K562 (cell line): ENCODE results near the gene SLC39A13. TPM values are rescaled to one million over a fixed set of nuclear protein-coding genes. Genes with fewer than 3 reads are reported as not detected.

Experiments
- ATAC-seq: fragments of 200-7000 bp; cut with Tn5 transposase; 3 replicates; pipeline ENCODE4 v1.9.1; 2020; ENCODE audit warnings: moderate library complexity
- BruUV-seq: library from RNA; stranded (reverse); fragments of 400-500 nt; replicated peaks from 2 replicates; lab custom pipeline; 2021; lab: Mats Ljungman, UMichigan
- CTCF ChIA-PET: fragments of 300-600 bp; formaldehyde crosslinking; extraction: SDS; loops from one replicate; lab custom pipeline; 2021; ENCODE audit warnings: low intra/inter-chr PET ratio; lab: Yijun Ruan, JAX
- POLR2A ChIA-PET: fragments of 300-600, 350-650 bp; sonication (Branson Sonifier 250); formaldehyde crosslinking; extraction: SDS; loops from one replicate; lab custom pipeline; 2021; ENCODE audit warnings: antibody characterized with exemption, inconsistent platforms; lab: Yijun Ruan, JAX
- DNase-seq, 4 experiments: peaks; one replicate each; pipeline versions ENCODE4 v3.0.0 to v3.0.0-alpha.2; 2011 to 2018; ENCODE audit warnings: low spot score in 3 of 4, mixed read lengths in 3 of 4; ENCODE audit errors: extremely low read depth in 1 of 4
- FAIRE-seq: peaks from 2 replicates; lab custom pipeline; 2011; peaks lifted over from hg19 to GRCh38; lab: Jason Lieb, UNC
- H2AFZ ChIP-seq: 2 replicates; pipeline ENCODE4 v1.6.0; 2011; ENCODE audit warnings: low read depth, low read length, control low read depth, inconsistent platforms
- H3K27ac ChIP-seq: fragments of 200-600 bp; 3 replicates; pipeline ENCODE4 v1.8.0; 2011; ENCODE audit warnings: low read depth, mild to moderate bottlenecking, control low read depth, inconsistent platforms, low read length, moderate library complexity, mixed read lengths; ENCODE audit errors: extremely low read depth
- H3K27me3 ChIP-seq, 2 experiments: fragments of 300-600 bp in 1 of 2; 2 replicates in 1 of 2; 3 replicates in 1 of 2; pipeline versions ENCODE4 v1.6.0 to v1.8.0; 2011; ENCODE audit warnings: inconsistent platforms in 2 of 2, low read length in 2 of 2, mild to moderate bottlenecking in 1 of 2, mixed read lengths in 1 of 2, moderate library complexity in 1 of 2; ENCODE audit not compliant: control insufficient read depth in 2 of 2, insufficient read depth in 2 of 2
- H3K36me3 ChIP-seq: fragments of 300-600 bp; 3 replicates; pipeline ENCODE4 v1.8.0; 2011; ENCODE audit warnings: mild to moderate bottlenecking, low read length, inconsistent platforms; ENCODE audit not compliant: control insufficient read depth, insufficient read depth
- H3K4me1 ChIP-seq, 2 experiments: fragments of 200-600 bp in 1 of 2; replicated peaks in 1 of 2; 2 replicates in 1 of 2; 3 replicates in 1 of 2; pipeline versions ENCODE4 v1.5.1 to v1.8.0; 2011; ENCODE audit warnings: inconsistent platforms in 2 of 2, low read length in 2 of 2, mild to moderate bottlenecking in 1 of 2, mixed read lengths in 1 of 2, moderate library complexity in 1 of 2; ENCODE audit not compliant: control insufficient read depth in 2 of 2, insufficient read depth in 2 of 2
- H3K4me2 ChIP-seq: 2 replicates; pipeline ENCODE4 v1.6.1; 2011; ENCODE audit warnings: low read length, control low read depth, inconsistent platforms, mixed read lengths; ENCODE audit not compliant: insufficient read depth
- H3K4me3 ChIP-seq: fragments of 200-600 bp; sonication (generic), shearing (Covaris generic); 2 replicates; pipeline ENCODE4 v1.5.1; 2016; ENCODE audit warnings: control low read depth, inconsistent platforms
- H3K79me2 ChIP-seq: fragments of 200-600 bp; 3 replicates; pipeline ENCODE4 v1.8.0; 2011; ENCODE audit warnings: low read length, inconsistent platforms; ENCODE audit not compliant: control insufficient read depth, insufficient read depth
- H3K9ac ChIP-seq, 2 experiments: 2 replicates each; pipeline versions ENCODE4 v1.6.0 to v1.6.1; 2011; ENCODE audit warnings: low read depth in 2 of 2, low read length in 2 of 2, control low read depth in 1 of 2, inconsistent platforms in 1 of 2, mild to moderate bottlenecking in 1 of 2, mixed read lengths in 1 of 2; ENCODE audit not compliant: insufficient read depth in 1 of 2
- H3K9me1 ChIP-seq: one replicate; pipeline ENCODE4 v1.6.0; 2011; ENCODE audit warnings: inconsistent platforms, mild to moderate bottlenecking, low read length, moderate library complexity; ENCODE audit not compliant: control insufficient read depth, insufficient read depth
- H3K9me3 ChIP-seq: replicated peaks from 2 replicates; pipeline ENCODE4 v1.5.1; 2011; ENCODE audit warnings: low read depth, low read length, inconsistent platforms; ENCODE audit not compliant: control insufficient read depth, insufficient read depth
- H4K20me1 ChIP-seq: replicated peaks from 2 replicates; pipeline ENCODE4 v1.6.1; 2011; ENCODE audit warnings: low read length, inconsistent platforms, mixed read lengths; ENCODE audit not compliant: control insufficient read depth, insufficient read depth
- ASH1L ChIP-seq: fragments of 450-650 bp; IDR thresholded peaks from 2 replicates; pipeline ENCODE4 v1.6.1; 2018; ENCODE audit warnings: borderline replicate concordance, mild to moderate bottlenecking, low read depth; ENCODE audit not compliant: partially characterized antibody
- E2F1 ChIP-seq: sonication (generic); formaldehyde crosslinking; IDR thresholded peaks from 2 replicates; pipeline ENCODE4 v1.8.1; 2023; ENCODE audit warnings: mild to moderate bottlenecking, missing genetic modification reagents, moderate library complexity
- FOS ChIP-seq: IDR thresholded peaks from 3 replicates; pipeline ENCODE4 v1.6.1; 2011; ENCODE audit not compliant: insufficient read length; ENCODE audit errors: extremely low read depth
- NFYB ChIP-seq: IDR thresholded peaks from 2 replicates; pipeline ENCODE4 v1.6.1; 2011; ENCODE audit warnings: mild to moderate bottlenecking, moderate library complexity; ENCODE audit not compliant: insufficient read length; ENCODE audit errors: extremely low read depth
- ZNF695 ChIP-seq: fragments of 450-650 bp; formaldehyde crosslinking; IDR thresholded peaks from 2 replicates; pipeline ENCODE4 v1.4.0; 2020; ENCODE audit warnings: mild to moderate bottlenecking, moderate library complexity
- WGBS: fragments of 100-300 bp; shearing (Covaris generic); methylation state at CpG from one replicate; pipeline ENCODE4 v1.1.6; 2016; ENCODE audit warnings: low coverage, mixed read lengths; ENCODE audit not compliant: insufficient coverage; ENCODE audit errors: missing lambda C conversion rate; 5-methylcytosine and 5-hydroxymethylcytosine counted together
- in situ Hi-C: fragments of 300-500 bp; cut with MboI; formaldehyde crosslinking; loops from 4 replicates; pipeline ENCODE4 v1.15.0; 2018; ENCODE audit warnings: inconsistent platforms, mixed read lengths
- intact Hi-C: fragments of 100-400 bp; cut with micrococcal nuclease; formaldehyde crosslinking; loops from 2 replicates; pipeline ENCODE4 v1.14.2; 2022
- polyA plus RNA-seq, 8 experiments: library from polyadenylated mRNA; depleted of rRNA in 4 of 8; stranded (reverse) in 5 of 8; unstranded in 3 of 8; fragments of >200 nt; fragmentation: Nextera tagmentation in 2 of 8; fragmentation: Illumina TruSeq in 1 of 8; extraction: Ambion mirVana in 2 of 8; extraction: Trizol in 1 of 8; gene quantifications; 2 replicates each; pipeline versions ENCODE4 v1.2.1 to v1.2.3, GENCODE V29; 2011 to 2014; ENCODE audit warnings: inconsistent platforms in 1 of 8, missing spikeins in 1 of 8
- total RNA-seq, 7 experiments: library from RNA; depleted of rRNA in 6 of 7; stranded (reverse); fragments of >200 nt in 6 of 7; fragmentation: Illumina TruSeq in 2 of 7; extraction: Trizol in 2 of 7; gene quantifications; 2 replicates each; pipeline versions ENCODE4 v1.2.1 to v1.2.3, GENCODE V29; 2011 to 2021; ENCODE audit warnings: low replicate concordance in 1 of 7

SLC39A13 gene
- total and polyA plus RNA-seq, 9 of the 15 experiments (the other 6 are each of a cell fraction or from before 2014, with no cell fraction given): 0.17 to 15.9 (median 3.2) TPM

GRCh38 chr11:47453365-47453764 is 45.0 kb downstream of the SLC39A13 start:
- BruUV-seq: no TSS peak
- no peak overlapping the region for H3K4me2 ChIP-seq
- TF ChIP-seq ZNF695 (CRISPR knock-in tag) (no peak), ASH1L (peak; percentile 59), E2F1 (CRISPR knock-in tag) (peak; percentile 37; the same call in 1 of the 2 replicates), NFYB (peak; percentile 48), FOS (peak; percentile 5)
- ChIA-PET POLR2A (interaction anchor here (1.7 kb wide), 1 partner anchor 12 kb away, joined by 7 read pairs; no protein-coding TSS in a partner anchor), CTCF (interaction anchor here (1.4 kb wide), 1 partner anchor 79 kb away, joined by 6 read pairs; no protein-coding TSS in a partner anchor)
- no peak for FAIRE-seq
- no peaks in the 10 kb centered on the region for H3K9me1 ChIP-seq
- H3K36me3 ChIP-seq: no peaks in the 10 kb centered on the region; the same call in 2 of the 3 replicates
- no peaks in the 10 kb centered on the region for H4K20me1 ChIP-seq
- H3K79me2 ChIP-seq: no peaks in the 10 kb centered on the region
- H3K9me3 ChIP-seq: no peaks in the 10 kb centered on the region
- no peak overlapping the region for H3K9ac ChIP-seq
- peak; percentile 45 for ATAC-seq
- H3K27ac ChIP-seq: no peak overlapping the region
- in situ Hi-C loops (no loop called here), intact Hi-C loops (loop anchor here (10.0 kb wide), 2 partner anchors 401 to 569 kb away; no protein-coding TSS in a partner anchor)
- H3K4me1 ChIP-seq: peaks cover 0 to 11% of the 10 kb centered on the region in 2 experiments; a peak in 1 of 5 replicates
- H2AFZ ChIP-seq: no peak overlapping the region
- DNase-seq: peak in 2 of 4 experiments; percentile 19 to 49
- no peaks in the 10 kb centered on the region; a peak in 1 of 5 replicates for H3K27me3 ChIP-seq
- WGBS: 87% methylated on average over 8 of the region's 8 CpGs
- H3K4me3 ChIP-seq: no peak overlapping the region
